ENCODE measurements around the gene NR1D1. TPM values are rescaled to one million over a fixed set of nuclear protein-coding genes. Genes with fewer than 3 reads are reported as not detected.

The NR1D1 gene
- total and polyA plus RNA-seq, 2 of the 13 experiments (the other 11 are each of a cell fraction or from before 2014, with no cell fraction given) = 2.1 to 2.7 TPM

DNA sequence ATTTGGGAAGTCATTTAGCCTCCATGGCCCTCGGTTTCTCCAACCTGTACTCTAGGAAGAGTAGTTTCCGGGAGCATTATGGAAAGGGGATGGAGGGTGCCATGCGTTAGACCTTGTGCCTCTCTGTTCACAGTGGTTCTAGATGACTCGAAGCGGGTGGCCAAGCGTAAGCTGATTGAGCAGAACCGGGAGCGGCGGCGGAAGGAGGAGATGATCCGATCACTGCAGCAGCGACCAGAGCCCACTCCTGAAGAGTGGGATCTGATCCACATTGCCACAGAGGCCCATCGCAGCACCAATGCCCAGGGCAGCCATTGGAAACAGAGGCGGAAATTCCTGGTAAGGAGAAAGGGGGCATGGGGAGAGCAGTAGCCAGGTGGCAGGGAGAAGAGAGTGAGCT is 15.9 kb downstream of the NR1D1 start (continued):
- TF ChIP-seq ZNF318 (CRISPR knock-in tag; IDR thresholded peaks at IDR 0.05) = no peak

DNA sequence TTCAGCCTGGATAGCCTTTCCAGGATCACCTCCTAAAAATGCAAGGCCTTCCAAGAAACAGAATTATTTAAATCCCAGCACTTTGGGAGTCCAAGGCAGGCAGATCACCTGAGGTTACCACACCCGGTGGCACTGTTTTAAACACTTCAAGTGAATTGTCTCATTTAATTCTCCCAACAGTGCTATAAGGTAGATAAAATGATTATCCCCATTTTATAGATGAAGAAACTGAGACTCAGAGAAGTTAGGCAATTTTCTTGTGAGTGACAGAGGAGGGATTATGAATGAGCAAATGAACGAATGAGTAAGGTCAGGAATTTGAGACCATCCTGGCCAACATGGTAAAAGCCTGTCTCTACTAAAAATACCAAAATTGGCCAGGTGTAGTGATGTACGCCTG is 20.8 kb downstream of the NR1D1 start:
- in situ Hi-C loops (cut with HindIII; ENCODE audit: extremely low pct_ligation_motif_present, low pct_unique_long_range_greater_than_20kb) = no loop called here
- FAIRE-seq (no peak), DNase-seq (ENCODE audit: low spot score) (no peak), ATAC-seq (no peak)
- H3K9ac ChIP-seq (ENCODE audit: insufficient read depth, low read depth, low read length) = no peak overlapping the region
- H3K4me2 ChIP-seq (ENCODE audit: low read depth, low read length) = no peak overlapping the region
- ChIA-PET POLR2A (no interaction called here), CTCF (ENCODE audit: low intra/inter-chr PET ratio, low total read pairs) (no interaction called here)
- peaks cover 15% of the 10 kb centered on the region for H3K4me1 ChIP-seq (ENCODE audit: insufficient read depth, low read length)
- no peaks in the 10 kb centered on the region for H4K20me1 ChIP-seq (ENCODE audit: insufficient read depth, low read length)
- intact Hi-C loops (cut with micrococcal nuclease; ENCODE audit: unreplicated experiment) = no loop called here
- WGBS (ENCODE audit: low lambda C conversion rate) = 94% methylated on average over 3 of the region's 3 CpGs
- H3K27ac ChIP-seq (ENCODE audit: extremely low read length, insufficient read depth, low read length) = no peak overlapping the region
- H3K36me3 ChIP-seq (replicated peaks in 1 of 2; ENCODE audit: control insufficient read depth in 1 of 2, insufficient read depth in 2 of 2, low read length in 2 of 2) = peaks cover 4 to 10% of the 10 kb centered on the region in 2 experiments; a peak in 4 of 5 replicates
- no peaks in the 10 kb centered on the region for H3K27me3 ChIP-seq (ENCODE audit: control insufficient read depth in 1 of 2, insufficient read depth in 2 of 2, low read length in 2 of 2)
- H3K9me3 ChIP-seq (ENCODE audit: low read length) = no peaks in the 10 kb centered on the region
- TF ChIP-seq MNT (IDR thresholded peaks at IDR 0.05) = no peak
- no peak for TF ChIP-seq SATB2 (CRISPR knock-in tag; IDR thresholded peaks at IDR 0.05)
- no peak for TF ChIP-seq ZNF546 (CRISPR knock-in tag; conservative IDR thresholded peaks at IDR 0.05)
- TF ChIP-seq SMAD3 (CRISPR knock-in tag; IDR thresholded peaks at IDR 0.05) = no peak
- TF ChIP-seq ZNF629 (CRISPR knock-in tag; conservative IDR thresholded peaks at IDR 0.05) = peak; percentile 70
- TF ChIP-seq YEATS4 (CRISPR knock-in tag; IDR thresholded peaks at IDR 0.05; ENCODE audit: borderline replicate concordance) = no peak
- no TSS peak for BruUV-seq (replicated peaks)
- H3K79me2 ChIP-seq (ENCODE audit: insufficient read depth, low read length) = no peaks in the 10 kb centered on the region
- H3K4me3 ChIP-seq (replicated peaks in 1 of 3; ENCODE audit: insufficient read depth in 1 of 3, low read depth in 2 of 3, low read length in 3 of 3) = no peak overlapping the region
- H2AFZ ChIP-seq (ENCODE audit: low read length) = no peak overlapping the region
